ENCODE data around the gene CERS6. TPM values are rescaled to one million over a fixed set of nuclear protein-coding genes. Genes with fewer than 3 reads are reported as not detected.

Gene CERS6
- total RNA-seq, 2 donors from 2014 or later, result 12.5 to 16.3 TPM

GRCh38 chr2:168793596-168793995, 337.5 kb downstream of the CERS6 start:
- no peaks in the 10 kb centered on the region for H3K9me3 ChIP-seq
- no peak overlapping the region for H3K4me3 ChIP-seq
- no peak for DNase-seq
- WGBS, 2 donors, result 51 to 74% methylated on average over 2 of the region's 2 CpGs
- H3K27ac ChIP-seq, result no peak overlapping the region
- no peaks in the 10 kb centered on the region for H3K36me3 ChIP-seq (replicated peaks in 1 of 2; ENCODE audit: insufficient read depth in 1 of 2, low read depth in 2 of 2)
- H3K4me1 ChIP-seq, result no peaks in the 10 kb centered on the region
- intact Hi-C loops (cut with DNase I), result no loop called here
- ATAC-seq, result no peak
- TF ChIP-seq CTCF (IDR thresholded peaks at IDR 0.05) (no peak), POLR2A (IDR thresholded peaks at IDR 0.05) (no peak)
- no peaks in the 10 kb centered on the region for H3K27me3 ChIP-seq

GRCh38 chr2:168794968-168795367, 338.9 kb downstream of the CERS6 start:
- Histone ChIP-seq H3K9me3 (no peaks in the 10 kb centered on the region), H3K4me3 (no peak overlapping the region), H3K27ac (no peak overlapping the region), H3K27me3 (no peaks in the 10 kb centered on the region), H3K4me1 (no peaks in the 10 kb centered on the region), H3K36me3 (replicated peaks in 1 of 2; ENCODE audit: insufficient read depth in 1 of 2, low read depth in 2 of 2) (no peaks in the 10 kb centered on the region)
- TF ChIP-seq POLR2A (IDR thresholded peaks at IDR 0.05) (no peak), CTCF (IDR thresholded peaks at IDR 0.05) (no peak)
- intact Hi-C loops (cut with DNase I), result no loop called here
- ATAC-seq, result no peak
- DNase-seq, result no peak
- WGBS, 2 donors, result 32 to 39% methylated on average over 1 of the region's 1 CpG

GRCh38 chr2:168796090-168796577, 340.1 kb downstream of the CERS6 start:
- TF ChIP-seq CTCF (IDR thresholded peaks at IDR 0.05), result no peak
- TF ChIP-seq POLR2A (IDR thresholded peaks at IDR 0.05), result no peak

GRCh38 chr2:168796583-168797285, 340.7 kb downstream of the CERS6 start:
- DNase-seq (no peak), ATAC-seq (peak; percentile 62)
- TF ChIP-seq POLR2A (IDR thresholded peaks at IDR 0.05), result no peak
- TF ChIP-seq CTCF (IDR thresholded peaks at IDR 0.05), result no peak
- H3K27ac ChIP-seq, result peak overlapping the region in 2 of 4 donors; percentile 22 to 42
- no peaks in the 10 kb centered on the region for H3K27me3 ChIP-seq
- peaks cover 1% of the 10 kb centered on the region for H3K4me1 ChIP-seq
- H3K9me3 ChIP-seq, result no peaks in the 10 kb centered on the region
- intact Hi-C loops (cut with DNase I), result no loop called here
- H3K36me3 ChIP-seq (replicated peaks in 1 of 2; ENCODE audit: insufficient read depth in 1 of 2, low read depth in 2 of 2), result no peaks in the 10 kb centered on the region
- no peak overlapping the region for H3K4me3 ChIP-seq
- WGBS, 2 donors, result 71 to 75% methylated on average over 8 of the region's 8 CpGs

More at GRCh38 chr2:168796090-168796577, 340.1 kb downstream of the CERS6 start:
- DNase-seq (no peak), ATAC-seq (peak; percentile 6)
- Histone ChIP-seq H3K27ac (peak overlapping the region in 2 of 4 donors; percentile 22 to 42), H3K4me1 (no peaks in the 10 kb centered on the region), H3K9me3 (no peaks in the 10 kb centered on the region), H3K4me3 (no peak overlapping the region), H3K27me3 (no peaks in the 10 kb centered on the region), H3K36me3 (replicated peaks in 1 of 2; ENCODE audit: insufficient read depth in 1 of 2, low read depth in 2 of 2) (no peaks in the 10 kb centered on the region)
- intact Hi-C loops (cut with DNase I), result no loop called here
- 82 to 88% methylated on average over 9 of the region's 9 CpGs for WGBS, 2 donors

- TF ChIP-seq CTCF (IDR thresholded peaks at IDR 0.05) (no peak), POLR2A (IDR thresholded peaks at IDR 0.05) (no peak)
- DNase-seq (no peak), ATAC-seq (no peak)
- H3K4me3 ChIP-seq, result no peak overlapping the region
- intact Hi-C loops (cut with DNase I), result no loop called here
- no peaks in the 10 kb centered on the region for H3K9me3 ChIP-seq
- H3K27me3 ChIP-seq, result no peaks in the 10 kb centered on the region
- no peak overlapping the region for H3K27ac ChIP-seq
- H3K4me1 ChIP-seq, result peaks cover 7% of the 10 kb centered on the region
- no peaks in the 10 kb centered on the region for H3K36me3 ChIP-seq (replicated peaks in 1 of 2; ENCODE audit: insufficient read depth in 1 of 2, low read depth in 2 of 2)
These were observed 341.2 kb downstream of the CERS6 start for GRCh38 chr2:168797286-168797655.

Data from body of pancreas (tissue), 4 donors.